Measurements from ENCODE around the gene MAGI1.

DNA sequence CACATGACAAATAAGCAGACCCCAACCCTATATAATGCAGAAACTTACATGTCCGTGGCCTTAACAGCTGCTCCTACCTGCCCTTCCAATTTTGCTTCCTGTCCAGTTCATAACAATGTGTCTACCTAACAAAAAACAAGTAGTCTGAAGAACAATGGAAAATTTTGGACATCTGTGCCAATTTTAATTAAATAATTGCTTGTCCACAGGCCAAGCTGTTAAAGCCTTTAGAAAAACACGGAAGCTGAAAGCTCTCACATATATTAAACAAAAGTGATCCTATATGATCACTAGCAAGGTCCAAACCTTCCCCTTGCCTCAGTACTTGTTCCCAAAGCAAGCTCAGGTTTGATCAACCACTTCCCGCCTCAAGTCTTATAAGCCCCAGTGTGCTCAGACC is 37.1 kb downstream of the MAGI1 start:
- TF ChIP-seq, protein P1, sequence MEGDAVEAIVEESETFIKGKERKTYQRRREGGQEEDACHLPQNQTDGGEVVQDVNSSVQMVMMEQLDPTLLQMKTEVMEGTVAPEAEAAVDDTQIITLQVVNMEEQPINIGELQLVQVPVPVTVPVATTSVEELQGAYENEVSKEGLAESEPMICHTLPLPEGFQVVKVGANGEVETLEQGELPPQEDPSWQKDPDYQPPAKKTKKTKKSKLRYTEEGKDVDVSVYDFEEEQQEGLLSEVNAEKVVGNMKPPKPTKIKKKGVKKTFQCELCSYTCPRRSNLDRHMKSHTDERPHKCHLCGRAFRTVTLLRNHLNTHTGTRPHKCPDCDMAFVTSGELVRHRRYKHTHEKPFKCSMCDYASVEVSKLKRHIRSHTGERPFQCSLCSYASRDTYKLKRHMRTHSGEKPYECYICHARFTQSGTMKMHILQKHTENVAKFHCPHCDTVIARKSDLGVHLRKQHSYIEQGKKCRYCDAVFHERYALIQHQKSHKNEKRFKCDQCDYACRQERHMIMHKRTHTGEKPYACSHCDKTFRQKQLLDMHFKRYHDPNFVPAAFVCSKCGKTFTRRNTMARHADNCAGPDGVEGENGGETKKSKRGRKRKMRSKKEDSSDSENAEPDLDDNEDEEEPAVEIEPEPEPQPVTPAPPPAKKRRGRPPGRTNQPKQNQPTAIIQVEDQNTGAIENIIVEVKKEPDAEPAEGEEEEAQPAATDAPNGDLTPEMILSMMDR (conservative IDR thresholded peaks at IDR 0.05; ENCODE audit: low read length), result no peak
- no peak for TF ChIP-seq EZH2phosphoT487 (IDR thresholded peaks at IDR 0.05; ENCODE audit: borderline replicate concordance)

All from Loucy (cell line).